NCI-H187 (cell line): Measurements from ENCODE around the gene USF3.
A peak's percentile ranks its signal among the peaks of the same experiment; 100 is the strongest.
"Not testable (repeated sequence)": the region's sequence is repeated elsewhere in the genome, so short reads cannot be mapped to it uniquely, and the experiment has no call there.

ENCODE experiments used
- DNase-seq, 2 experiments: peaks; one replicate each; lab custom pipeline; 2025; lab: John Stamatoyannopoulos, UW

Gene USF3

GRCh38 chr3:113654851-113655250, 41.6 kb downstream of the USF3 start:
- DNase-seq = no peak

- DNase-seq = no peak
These were observed 42.1 kb downstream of the USF3 start for GRCh38 chr3:113654310-113654709.

DNA sequence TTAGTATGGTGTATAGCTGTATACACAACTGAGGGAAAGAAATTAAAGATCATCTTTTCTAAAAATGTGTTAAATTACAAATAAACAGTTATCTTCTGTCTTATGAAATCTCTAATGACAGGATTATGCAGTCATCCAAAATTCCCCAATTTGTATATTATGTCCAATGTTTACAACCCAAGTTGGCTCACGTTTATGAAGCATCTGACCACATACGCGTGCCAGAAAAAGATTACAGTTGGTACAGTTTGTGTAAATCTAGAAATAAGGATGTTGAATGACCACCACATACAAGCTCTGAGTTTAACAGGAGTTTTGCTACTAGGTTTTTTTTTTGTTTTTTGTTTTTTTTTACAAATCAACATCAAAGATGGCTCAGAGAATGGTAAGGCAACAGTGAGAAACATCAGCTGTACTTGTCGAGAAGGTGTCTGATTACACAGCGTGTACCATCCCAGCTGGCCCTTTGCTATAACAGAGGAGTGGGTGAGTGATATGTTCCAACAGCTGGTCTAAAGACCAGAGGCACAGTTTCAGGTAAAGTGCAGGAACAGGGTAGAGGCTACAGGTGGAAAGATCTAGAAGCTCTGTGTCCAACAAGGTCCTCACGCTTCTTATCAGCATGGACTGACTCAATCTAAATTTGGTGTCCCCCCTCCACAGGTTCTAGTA, 47.1 kb downstream of the USF3 start:
- DNase-seq = no peak

DNA sequence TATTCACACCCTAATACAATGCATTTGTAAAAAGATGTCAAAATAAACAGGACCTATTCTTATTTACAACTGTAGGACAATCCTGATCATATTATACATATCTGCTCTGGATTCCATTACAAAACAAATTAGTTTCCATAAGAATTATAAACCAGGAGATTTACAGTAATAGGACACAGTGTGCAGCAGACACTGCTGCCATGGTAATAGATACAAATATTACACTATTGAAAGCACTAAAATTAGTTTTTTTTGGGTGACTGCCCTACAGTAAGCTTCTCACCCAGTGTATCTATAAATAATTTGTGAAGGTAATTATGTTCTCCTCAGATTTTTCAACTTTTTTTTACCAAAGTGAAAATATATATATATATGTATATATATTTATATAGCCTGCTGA, 47.9 kb downstream of the USF3 start:
- DNase-seq = no peak

DNA sequence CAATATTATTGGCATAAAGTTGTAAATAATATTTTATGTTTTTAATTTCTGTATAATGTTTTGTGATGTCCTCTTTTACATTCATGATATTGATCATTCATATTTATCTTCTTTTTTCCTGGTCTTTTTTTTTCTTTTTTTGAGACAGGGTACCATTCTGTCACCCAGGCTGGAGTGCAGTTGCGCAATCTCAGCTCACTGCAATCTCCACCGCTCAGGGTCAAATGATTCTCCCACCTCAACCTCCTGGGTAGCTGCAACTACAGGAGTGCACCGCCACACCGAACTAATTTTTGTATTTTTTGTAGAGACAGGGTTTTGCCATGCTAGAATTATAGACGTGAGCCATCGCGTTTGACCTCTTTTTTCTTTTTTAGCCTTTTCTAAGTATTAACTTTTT, 52.9 kb downstream of the USF3 start:
- no peak for DNase-seq

GRCh38 chr3:113638910-113639309, 57.5 kb downstream of the USF3 start:
- DNase-seq = peak; percentile 4 to 46

GRCh38 chr3:113637756-113638155, 58.7 kb downstream of the USF3 start:
- no peak for DNase-seq

GRCh38 chr3:113636034-113636433, 60.4 kb downstream of the USF3 start:
- not testable (repeated sequence) for DNase-seq

GRCh38 chr3:113634782-113635474, 61.5 kb downstream of the USF3 start:
- no peak for DNase-seq

- no peak for DNase-seq
These were observed 64.9 kb downstream of the USF3 start for GRCh38 chr3:113631573-113631972.

- DNase-seq = no peak
These were observed 65.4 kb downstream of the USF3 start for GRCh38 chr3:113630956-113631542.

DNA sequence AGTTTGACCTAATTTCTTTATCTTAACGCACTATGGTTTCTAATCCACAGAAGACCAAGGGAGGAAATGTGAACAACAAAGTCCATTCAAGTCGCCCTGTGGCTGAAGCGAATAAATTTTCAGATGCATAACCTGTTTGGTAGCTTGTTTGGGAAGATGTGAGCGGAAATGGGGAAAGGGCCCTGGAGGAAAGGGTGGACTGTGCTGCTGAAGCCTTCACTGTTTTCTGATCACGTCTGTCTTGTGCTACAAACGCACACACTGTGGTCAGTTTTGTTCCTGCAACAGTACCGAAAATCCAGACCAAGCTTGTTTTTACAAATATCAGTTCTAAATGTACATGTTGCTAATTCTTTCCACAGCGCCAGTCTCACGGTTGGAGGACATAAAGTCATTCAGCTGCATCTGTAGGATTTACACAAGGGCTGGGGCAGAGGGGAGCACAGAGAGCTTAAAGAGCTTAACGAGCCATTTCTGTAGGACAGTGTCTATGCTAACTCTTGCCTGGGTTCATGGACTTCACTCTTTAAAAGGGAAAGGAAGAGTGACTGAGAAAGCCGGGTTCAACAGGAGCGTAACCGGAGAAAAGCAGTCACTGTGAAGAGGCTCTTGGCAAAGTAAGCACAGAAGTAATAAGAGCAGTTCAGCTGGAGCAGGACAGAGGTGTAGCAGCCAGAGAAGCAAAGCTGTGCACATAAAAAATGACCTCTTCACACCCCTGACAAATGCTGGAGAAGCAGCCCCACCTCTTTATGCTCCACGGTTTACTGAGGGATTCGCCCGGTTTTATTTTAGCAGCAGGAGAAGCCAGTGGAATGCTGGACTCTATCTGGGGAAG, 66.6 kb downstream of the USF3 start:
- DNase-seq = peak; percentile 44 to 69

DNA sequence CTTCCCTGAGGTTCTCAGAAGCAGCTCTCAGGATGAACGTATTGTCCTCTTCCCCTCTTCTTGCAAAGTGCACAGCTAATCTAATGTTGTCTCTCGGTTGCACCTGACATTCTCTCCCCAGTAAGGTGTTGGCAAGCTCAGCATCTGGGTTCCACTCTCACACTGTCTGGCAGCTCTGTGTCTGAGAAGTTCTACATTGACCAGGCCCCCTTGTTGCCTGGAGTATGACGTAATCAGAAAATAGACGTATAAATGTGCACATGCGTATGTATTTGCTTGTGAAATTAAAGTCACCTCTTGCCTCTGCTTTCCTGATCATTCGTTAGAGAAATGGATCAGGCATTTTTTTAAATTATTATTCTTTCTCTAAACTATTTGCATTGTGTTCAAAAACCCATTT, 67.7 kb downstream of the USF3 start:
- DNase-seq = no peak

DNA sequence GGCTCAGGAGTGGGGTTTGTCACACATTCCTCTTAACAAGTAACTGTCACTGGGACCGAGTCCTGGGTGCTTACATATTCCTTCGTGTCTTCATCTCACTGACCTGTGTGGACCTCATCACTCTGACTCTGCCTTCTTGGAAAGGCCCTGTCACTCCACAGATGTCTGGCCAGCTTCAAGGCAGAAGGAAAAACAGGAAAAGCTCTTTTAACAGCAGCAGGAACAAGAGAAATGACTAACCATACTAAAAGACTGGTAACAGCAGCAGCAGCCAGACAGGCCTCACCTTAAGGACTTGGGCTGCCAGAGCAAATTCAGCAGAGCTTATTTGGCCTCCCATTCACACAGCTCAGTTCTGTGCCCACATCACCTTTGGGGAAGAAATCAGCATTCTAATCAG, 68.1 kb downstream of the USF3 start:
- no peak for DNase-seq

DNA sequence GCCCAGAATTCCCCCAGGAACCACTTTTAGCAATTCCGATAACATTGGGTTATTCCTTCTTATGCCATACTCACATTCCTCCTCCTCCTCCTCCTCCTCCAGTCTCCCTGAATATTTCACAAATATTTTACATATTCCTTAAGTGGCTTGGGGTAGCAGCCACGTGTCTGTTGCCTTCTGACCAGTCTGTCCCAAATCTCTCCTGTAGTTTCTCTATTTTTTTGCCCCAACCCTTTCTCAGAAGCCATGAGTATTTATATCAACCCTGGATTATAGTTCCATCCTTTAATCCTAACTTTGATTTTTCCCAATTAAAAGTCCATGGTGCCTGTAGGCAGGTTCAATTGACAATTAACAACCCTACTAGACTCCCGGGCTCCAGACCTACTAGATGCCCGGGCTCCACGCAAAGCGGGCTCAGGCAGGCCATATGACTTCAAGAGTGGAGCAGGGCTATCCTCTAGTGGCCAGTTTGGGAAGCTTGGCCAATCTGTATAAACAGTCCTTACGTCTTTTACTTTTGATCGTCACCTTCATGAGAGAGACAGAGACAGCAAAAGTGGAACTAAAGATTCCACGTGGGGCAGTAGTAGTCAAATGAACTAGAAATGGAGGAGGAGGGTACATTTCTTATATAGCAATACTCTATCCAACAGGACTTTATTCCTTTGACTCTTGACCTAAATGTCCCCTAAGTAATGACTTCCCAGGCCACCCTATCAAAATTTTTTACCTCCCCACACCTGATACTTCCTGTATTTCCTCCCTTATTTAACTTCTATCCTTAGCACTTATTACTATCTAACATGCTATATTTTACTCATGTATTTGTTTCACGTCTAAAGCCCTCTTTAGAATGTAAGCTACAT, 69.7 kb downstream of the USF3 start:
- DNase-seq = no peak

GRCh38 chr3:113625834-113626233, 70.6 kb downstream of the USF3 start:
- no peak for DNase-seq

DNA sequence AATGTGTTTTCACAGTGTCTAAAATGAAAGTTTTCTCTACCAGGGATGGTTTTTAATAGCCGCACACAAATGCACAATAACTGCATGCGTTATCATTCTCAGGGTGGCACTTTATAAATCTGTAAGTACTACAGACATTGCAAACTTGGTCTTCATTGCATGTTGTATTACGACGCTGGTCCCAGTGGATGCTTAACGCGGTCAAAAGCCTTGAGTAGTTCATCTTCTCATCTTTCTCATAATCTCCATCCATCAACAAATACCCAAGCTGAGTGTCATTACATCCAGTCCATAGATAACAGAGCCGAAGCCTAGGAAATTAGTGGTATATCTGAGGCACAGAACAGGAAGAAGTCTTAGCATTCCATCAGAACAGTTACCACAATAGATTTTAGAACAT, 72.6 kb downstream of the USF3 start:
- DNase-seq = no peak

DNA sequence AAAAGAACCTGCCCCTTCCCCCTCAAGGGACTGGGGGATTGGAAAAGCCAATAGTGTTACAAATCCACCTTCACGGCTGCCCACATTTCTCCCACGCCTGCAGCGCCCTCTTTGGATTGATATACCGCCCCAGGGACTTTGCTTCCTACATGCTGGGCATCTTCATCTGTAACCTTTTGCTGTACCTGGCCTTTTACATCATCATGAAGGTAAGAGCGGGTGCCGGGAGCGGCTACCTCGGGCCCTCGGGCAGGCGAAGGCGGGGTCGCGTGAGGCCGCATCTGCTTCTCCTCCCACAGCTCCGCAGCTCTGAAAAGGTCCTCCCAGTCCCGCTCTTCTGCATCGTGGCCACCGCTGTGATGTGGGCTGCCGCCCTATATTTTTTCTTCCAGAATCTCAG, 73.1 kb downstream of the USF3 start:
- DNase-seq = no peak

GRCh38 chr3:113620091-113620490, 76.4 kb downstream of the USF3 start:
- DNase-seq = no peak

DNA sequence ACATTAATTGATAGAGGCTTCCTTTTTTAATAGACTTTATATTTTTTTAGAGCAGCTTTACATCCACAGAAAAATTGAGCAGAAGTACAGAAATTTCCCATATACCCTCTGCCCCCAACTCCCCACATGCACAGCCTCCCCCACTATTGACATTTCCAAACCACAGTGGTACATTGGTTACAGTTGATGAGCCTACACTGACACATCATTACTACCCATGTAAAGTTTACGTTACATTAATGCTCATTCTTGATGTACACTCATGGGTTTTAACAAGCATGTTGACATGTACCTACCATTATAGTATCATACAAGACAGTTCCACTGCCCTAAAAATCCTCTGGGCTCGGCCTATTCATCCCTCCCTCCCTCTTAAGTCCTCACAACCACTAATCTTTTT, 78.7 kb downstream of the USF3 start:
- DNase-seq = no peak

DNA sequence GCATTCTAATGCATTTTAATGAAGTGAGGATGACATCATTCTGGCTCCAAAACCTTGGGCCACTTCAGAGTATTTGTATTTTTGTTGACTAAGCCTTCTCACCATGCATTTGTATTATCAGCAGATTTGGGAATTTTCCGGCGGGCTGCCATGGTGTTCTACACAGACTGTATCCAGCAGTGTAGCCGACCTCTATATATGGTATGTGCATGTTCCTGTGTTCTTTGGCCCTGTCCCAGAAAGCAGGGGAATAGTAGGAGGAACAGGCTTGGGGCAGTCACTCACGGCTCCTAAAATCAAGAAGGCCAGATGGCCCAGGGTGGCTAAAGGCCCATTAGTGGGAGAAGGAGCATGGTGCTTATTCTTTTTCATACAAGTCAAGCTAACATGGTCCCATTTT, 80.5 kb downstream of the USF3 start:
- no peak for DNase-seq

- no peak for DNase-seq
These were observed 82.0 kb downstream of the USF3 start for GRCh38 chr3:113614402-113614801.
